Erythroblast (primary cell): ENCODE results near the gene REEP5.

ENCODE experiments used
- GATA1 ChIP-seq: IDR thresholded peaks from 2 replicates; pipeline ENCODE4 v1.6.1; 2011; ENCODE audit warnings: low read depth, mild to moderate bottlenecking, control low read depth, low read length, moderate library complexity
- POLR2A ChIP-seq: IDR thresholded peaks from 2 replicates; pipeline ENCODE4 v1.6.1; 2011; ENCODE audit warnings: mild to moderate bottlenecking, low read length

DNA sequence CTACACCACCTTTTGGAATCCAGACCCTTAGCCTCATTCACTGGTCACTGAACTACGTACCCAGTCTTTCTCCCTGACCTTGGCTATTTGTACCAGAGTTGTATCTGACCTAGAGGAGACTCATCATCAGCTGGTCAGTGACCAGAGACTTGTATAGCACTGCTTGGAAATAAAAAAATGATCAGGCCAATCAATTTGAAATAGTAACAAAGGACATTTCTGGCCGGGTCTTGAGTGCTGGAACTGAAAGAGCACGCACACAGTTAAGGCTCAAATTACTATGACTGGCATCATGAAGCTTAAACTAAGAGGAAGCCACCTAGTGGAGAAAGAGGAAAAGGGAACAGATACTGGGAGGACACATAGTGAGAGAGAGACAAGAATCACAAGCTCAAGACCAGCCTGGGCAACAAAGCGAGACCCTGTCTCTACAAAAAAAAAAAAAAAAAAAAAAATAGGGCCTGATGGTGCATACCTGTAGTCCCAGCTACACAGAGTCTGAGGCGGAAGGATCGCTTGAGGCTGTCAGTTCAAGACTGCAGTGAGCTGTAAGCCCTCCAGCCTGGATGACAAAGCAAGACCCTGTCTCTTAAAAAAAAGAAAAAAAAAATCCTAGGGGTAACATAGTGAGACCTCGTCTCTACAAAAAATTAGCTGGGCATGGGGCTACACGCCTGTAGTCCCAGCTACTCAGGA, 73.8 kb downstream of the REEP5 start:
- TF ChIP-seq POLR2A, result no peak
- no peak for TF ChIP-seq GATA1
